HG03432 (cell line): ENCODE data around the gene IRF7.

ENCODE experiments used
- ATAC-seq: cut with Tn5 transposase; IDR thresholded peaks from one replicate; pipeline ENCODE4 v1.9.1; 2021; ENCODE audit warnings: mild to moderate bottlenecking, moderate library complexity; ENCODE audit not compliant: unreplicated experiment

IRF7 gene

GRCh38 chr11:621838-622237 is 6.1 kb upstream of the IRF7 start:
- no peak for ATAC-seq

- ATAC-seq = no peak
Observed at GRCh38 chr11:620935-621814, 5.4 kb upstream of the IRF7 start.

- no peak for ATAC-seq
Observed at GRCh38 chr11:620201-620600, 4.5 kb upstream of the IRF7 start.

- ATAC-seq = no peak
Observed at GRCh38 chr11:619628-620050, 3.9 kb upstream of the IRF7 start.

GRCh38 chr11:618856-619627 is 3.3 kb upstream of the IRF7 start:
- ATAC-seq = no peak

- no peak for ATAC-seq
Observed at GRCh38 chr11:617912-618682, 2.3 kb upstream of the IRF7 start.

GRCh38 chr11:617199-617911 is 1.6 kb upstream of the IRF7 start:
- no peak for ATAC-seq

- no peak for ATAC-seq
Observed at GRCh38 chr11:616320-617198, 809 bp upstream of the IRF7 start.

- no peak for ATAC-seq
Observed at GRCh38 chr11:614623-615503, 887 bp downstream of the IRF7 start.

GRCh38 chr11:614021-614622 is 1.6 kb downstream of the IRF7 start:
- no peak for ATAC-seq

- ATAC-seq = no peak
Observed at GRCh38 chr11:613369-613968, 2.3 kb downstream of the IRF7 start.

- no peak for ATAC-seq
Observed at GRCh38 chr11:612961-613300, 2.8 kb downstream of the IRF7 start.

GRCh38 chr11:612201-612960 is 3.4 kb downstream of the IRF7 start:
- no peak for ATAC-seq

GRCh38 chr11:611001-611996 is 4.5 kb downstream of the IRF7 start:
- ATAC-seq = no peak

- no peak for ATAC-seq
Observed at GRCh38 chr11:610146-610801, 5.5 kb downstream of the IRF7 start.
